ENCODE measurements around the gene SMIM31.

SMIM31 gene

GRCh38 chr4:164753873-164754488, at the start of gene SMIM31:
Gene SMIM31, plus strand, starts transcription at chr4:164754131. Its CDS starts 16,313 bp downstream, at chr4:164770444.
- DNase-seq = no peak

- DNase-seq = no peak
These were observed 47.3 kb upstream of the SMIM31 start for GRCh38 chr4:164706675-164707074.

DNA sequence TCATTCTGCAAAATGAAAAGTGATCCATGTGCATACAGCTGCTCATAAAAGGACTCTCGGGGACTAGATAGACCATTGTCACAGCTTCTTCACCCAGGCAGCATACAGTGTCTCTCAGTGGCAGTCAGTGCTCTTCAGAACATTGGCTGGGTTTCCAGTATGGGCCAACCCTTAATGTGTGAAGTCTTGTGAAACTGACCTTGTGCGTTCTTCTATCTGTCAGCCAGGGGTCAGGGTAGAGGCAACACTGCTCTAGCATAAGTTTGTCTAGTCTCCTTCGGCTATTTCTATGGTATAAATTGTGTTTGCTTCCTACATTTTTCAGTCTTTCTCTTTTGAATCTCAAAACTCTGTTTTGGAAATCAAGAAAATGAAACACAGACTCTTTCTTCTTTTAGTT, 37.0 kb upstream of the SMIM31 start:
- no peak for DNase-seq

DNA sequence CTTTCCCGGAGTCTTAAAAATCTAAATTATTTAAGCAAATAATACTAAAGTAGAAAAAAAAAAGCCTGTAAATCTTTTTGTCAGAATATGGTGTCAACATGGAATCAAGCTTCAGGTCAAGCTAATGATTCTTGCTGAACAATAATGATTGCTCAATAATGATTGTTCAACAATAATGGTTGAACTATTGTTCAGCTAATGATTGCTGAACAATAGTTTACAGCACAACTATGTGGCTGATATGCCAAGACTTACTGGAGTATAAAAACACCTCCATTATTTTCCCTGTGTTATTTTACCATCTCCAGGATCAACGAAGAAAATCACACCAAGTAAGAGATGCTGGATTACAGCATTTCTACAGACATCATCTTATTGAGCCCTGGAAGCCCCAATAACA, 35.1 kb upstream of the SMIM31 start:
- no peak for DNase-seq

DNA sequence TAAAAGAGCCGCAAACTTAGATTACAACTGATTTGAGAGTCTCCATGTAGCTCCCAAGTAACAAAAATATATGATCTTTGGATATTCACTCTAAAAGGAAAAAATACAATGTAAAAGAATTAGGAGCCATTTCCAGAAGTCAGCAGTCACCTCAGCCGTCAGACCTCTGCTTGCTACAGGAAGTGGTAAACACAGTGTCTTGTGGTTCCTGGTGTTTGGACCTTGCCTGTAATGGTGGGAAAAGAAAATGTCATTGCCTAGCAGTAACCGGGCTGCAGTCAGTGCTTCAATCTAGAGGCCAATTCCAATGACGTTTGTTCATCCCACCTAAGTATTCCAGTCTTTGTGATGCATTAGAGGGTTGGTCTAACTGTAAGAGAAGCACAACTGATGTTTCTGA, 28.9 kb upstream of the SMIM31 start:
- DNase-seq = no peak

DNA sequence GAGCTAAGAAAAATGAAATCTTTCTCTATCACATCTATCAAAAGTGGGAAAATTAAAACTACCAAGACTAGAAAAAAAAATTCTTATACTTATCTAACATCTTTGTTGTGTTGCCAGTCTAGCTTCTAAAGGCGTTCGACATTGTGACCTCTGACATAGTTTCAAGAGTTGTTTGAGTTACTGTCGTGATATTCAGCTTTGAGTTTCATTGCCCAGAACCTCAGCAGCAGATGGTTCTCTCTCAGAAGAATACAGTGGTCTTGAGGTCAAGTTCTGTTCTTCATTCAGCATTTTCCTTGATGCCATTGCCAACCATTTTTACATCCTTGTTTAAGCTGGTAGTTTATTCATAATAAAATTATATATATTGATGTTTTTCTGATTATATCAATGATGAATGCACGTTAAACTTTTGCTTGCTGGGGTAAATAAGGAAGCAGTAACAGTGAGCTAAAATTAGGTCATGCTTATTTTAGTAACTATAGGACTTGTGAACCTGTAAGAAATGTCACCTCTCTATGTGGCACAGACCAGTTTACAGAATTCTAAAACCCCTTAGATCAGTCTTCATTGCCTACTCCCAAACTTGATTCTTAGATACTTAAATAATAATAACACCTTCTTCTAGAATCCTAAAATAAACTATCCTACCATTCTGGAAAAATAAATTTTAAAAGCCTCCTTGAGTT, 23.1 kb upstream of the SMIM31 start:
- no peak for DNase-seq

- DNase-seq = no peak
These were observed 22.0 kb upstream of the SMIM31 start for GRCh38 chr4:164731827-164732474.

DNA sequence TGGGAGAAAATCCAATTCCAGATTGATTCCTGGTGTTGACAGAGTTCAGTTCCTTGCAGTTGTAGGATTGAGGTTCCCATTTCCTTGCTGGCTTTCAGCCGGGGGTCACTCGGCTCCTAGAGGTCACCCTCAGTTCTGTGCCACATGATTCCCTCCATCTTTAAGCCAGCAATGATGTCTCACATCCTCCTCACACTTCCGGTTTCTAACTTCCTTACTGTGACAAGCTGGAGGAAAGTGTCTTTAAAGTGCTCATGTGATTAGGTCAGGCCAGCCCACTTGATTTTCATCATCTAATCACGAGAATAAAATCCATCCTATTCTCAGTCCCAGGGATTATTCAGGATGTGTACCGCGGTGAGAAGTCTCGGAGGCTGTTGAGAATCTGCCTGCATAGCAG, 19.4 kb upstream of the SMIM31 start:
- no peak for DNase-seq

GRCh38 chr4:164748375-164748774, 5.6 kb upstream of the SMIM31 start:
- DNase-seq = no peak

DNA sequence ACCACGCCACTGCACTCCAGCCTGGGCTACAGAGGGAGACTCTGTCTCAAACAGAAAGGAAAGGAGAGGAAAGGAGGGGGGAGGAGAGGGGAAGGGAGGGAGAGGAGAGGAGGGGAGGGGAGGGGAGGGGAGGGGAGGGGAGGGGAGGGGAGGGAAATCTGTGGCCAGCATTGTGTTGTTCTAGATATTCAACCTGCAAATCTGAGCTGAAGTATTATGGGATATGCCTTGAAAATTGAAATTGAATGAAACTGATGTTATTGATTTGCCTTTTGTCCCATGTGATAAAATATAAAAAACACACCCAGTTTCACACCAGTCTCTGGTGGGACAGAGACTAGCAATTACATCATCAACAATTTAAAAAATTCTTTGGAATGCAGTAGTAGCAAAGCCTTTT, 1.5 kb downstream of the SMIM31 start:
- DNase-seq = no peak

- DNase-seq = no peak
These were observed 2.8 kb downstream of the SMIM31 start for GRCh38 chr4:164756686-164757085.

- DNase-seq = no peak
These were observed 7.3 kb downstream of the SMIM31 start for GRCh38 chr4:164761241-164761640.

- DNase-seq = no peak
These were observed 7.9 kb downstream of the SMIM31 start for GRCh38 chr4:164761746-164762275.

DNA sequence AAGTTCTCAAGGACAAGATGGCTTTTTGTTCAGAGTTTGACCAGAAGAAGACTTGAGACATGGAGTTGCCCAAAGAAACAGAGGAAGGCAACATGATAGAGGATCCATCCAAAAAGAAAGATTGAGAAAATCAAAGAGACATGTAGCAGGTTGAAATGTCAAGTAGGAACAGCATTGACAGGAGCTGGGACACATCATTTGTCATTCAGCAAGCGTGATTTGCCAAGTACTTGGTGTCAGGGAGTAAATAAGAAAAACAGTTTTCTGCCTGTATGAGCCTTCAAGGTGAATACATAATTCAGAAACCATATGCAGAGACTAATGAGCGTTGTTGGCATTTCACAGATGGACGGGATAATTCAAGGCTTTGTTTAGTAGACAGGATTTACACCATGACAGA, 11.2 kb downstream of the SMIM31 start:
- no peak for DNase-seq

GRCh38 chr4:164765833-164766232, 11.9 kb downstream of the SMIM31 start:
- no peak for DNase-seq

GRCh38 chr4:164768516-164768915, 14.6 kb downstream of the SMIM31 start:
- no peak for DNase-seq

DNA sequence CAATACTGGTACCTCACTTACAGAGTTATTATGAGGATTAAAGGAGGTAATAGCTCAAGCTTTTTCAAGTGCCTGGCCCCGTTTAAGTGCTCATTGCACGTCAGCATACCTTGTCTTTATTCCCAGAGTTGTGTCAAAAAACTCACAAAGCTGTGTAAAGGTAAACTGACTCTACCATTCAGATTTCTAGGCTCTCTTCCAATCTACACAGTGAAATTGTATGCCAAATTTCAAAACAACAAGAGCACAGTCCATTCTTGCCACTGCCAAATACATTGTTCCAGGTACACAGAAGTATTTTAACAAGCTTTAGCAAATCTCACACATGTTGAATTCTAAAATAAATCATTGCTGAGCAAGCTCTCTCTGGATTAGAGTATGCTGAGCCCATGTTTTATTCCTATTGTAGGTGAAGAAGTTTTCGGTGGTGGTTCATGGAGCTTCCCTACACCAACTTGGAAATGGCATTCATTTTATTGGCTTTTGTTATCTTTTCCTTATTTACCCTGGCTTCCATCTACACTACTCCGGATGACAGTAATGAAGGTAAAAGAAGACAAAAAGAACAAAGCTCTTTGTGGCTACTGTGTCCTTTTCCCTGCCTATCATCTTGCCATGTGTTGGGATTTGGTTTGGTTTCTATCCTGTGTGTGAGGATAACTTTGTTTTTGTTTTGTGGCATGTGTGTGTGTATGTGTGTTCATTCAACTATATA, 16.2 kb downstream of the SMIM31 start:
- DNase-seq = no peak

DNA sequence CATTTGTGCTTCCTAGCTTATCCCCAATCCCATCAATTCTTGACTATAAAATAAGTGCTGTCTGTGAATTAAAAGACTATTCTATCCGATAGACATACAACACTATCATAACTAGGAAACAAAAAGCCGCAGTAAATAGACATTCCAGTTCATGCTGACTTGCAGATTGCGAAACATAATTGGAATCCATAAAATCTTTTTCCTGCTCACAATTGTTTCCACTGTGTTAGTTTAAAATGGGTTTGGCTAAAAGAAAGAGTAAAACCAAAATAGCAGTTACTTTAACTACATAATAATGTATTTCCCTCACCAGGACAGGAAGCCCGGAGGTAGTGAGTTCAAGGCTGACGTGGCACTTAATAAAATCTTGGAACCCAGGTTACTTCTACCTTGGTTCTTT, 17.2 kb downstream of the SMIM31 start:
- no peak for DNase-seq

DNA sequence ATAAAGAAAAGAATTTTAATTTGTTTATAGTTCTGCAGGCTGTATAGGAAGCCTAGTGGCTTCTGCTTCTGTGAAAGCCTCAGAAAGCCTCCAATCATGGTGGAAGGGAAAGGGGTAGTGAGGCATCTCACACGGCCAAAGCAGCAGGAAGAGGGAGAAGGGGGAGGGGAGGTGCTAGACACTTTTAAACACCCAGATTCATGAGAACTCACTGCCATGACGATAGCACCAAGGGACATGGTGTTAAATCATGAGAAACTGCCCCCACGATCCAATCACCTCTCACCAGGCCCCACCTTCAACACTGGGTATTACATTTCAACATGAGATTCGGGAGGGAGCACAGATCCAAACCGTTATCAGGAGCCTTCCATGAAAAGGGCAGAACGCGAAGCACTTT, 18.1 kb downstream of the SMIM31 start:
- no peak for DNase-seq

DNA sequence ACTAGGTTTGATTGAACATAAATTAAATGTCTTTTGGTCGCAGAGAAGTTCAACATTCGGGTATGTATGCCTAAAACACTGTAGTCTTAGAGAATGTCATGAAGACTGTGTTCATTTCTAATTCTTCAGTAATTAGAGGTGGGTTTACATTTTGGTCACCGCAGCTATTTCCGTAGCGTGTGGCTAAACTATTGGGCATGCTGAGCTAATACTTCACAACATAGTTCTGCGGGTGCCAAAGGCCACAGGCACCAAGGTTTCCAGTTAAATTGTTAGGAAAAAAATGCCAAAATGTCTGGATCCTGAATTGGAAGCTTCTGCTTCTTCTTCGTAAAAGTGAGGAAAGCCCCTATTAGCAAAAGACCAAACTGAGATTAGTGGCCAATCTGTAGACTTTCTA, 25.1 kb downstream of the SMIM31 start:
- no peak for DNase-seq

DNA sequence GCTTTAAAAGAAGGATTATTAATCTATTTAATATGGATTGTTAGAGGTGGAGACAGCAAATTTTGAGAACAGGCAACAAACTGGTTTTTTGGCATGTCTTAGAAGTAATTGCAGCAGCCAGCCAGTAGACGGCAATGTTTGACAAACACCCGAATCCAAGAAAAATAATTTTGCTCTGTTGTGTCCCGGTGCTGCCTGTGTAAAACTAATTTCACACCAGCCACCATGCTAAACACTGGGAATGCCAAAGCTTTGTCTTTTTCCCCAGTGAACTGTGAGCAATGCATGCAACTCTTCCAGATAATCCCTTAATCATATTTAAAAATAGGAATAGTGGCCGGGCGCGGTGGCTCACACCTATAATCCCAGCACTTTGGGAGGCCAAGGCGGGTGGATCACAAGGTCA, 25.9 kb downstream of the SMIM31 start:
- DNase-seq = no peak

DNA sequence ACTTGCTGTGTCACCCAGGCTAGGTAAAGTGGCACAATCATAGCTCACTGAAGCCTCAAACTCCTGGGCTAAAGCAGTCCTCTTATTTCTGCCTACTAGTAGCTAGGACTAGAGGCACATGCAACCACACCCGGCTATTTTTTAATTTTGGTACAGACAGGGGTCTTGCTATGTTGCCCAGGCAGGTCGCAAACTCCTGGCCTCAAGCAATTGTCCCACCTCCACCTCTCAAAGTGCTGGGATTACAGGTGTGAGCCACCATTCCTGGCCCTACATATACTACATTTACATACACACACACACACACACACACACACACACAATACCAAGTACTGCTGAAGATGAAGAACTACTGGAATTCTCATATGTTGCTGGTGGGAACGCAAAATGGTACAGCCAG, 26.9 kb downstream of the SMIM31 start:
- no peak for DNase-seq

GRCh38 chr4:164783976-164784375, 30.0 kb downstream of the SMIM31 start:
- no peak for DNase-seq

DNA sequence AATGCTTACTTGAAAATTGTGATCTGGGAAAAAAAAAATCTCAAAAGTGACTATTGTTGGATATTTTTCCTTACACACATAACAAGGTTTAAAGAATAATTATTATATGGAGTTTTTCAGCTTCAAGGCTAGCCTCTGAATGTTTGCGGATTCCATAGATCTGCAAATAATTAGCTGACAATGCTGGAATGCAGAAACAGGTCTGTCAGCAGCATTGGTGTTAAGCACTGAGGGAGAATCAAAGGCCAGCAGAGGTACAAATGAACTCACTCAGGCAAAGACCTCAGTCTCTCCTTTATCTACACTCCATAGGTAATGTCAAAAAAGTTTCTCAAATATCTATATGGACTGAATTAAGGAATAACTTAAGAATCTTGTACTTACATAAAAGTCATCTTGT, 35.1 kb downstream of the SMIM31 start:
- no peak for DNase-seq

Data from DMS79 (cell line).